Activated CD8-positive, alpha-beta memory T cell treated with anti-CD3 and anti-CD28 coated beads, Interleukin-2, amount 50 U/mL, for 24 hours (primary cell): ENCODE measurements around the gene ITGB2.

Source experiments
- DNase-seq: peaks from one replicate; pipeline ENCODE4 v3.0.0-alpha.2; 2020; ENCODE audit errors: extremely low read depth

ITGB2 gene

GRCh38 chr21:44897326-44898010 is 23.2 kb downstream of the ITGB2 start:
- DNase-seq: no peak

GRCh38 chr21:44896561-44897286 is 24.0 kb downstream of the ITGB2 start:
- DNase-seq: no peak

GRCh38 chr21:44895859-44896258 is 24.8 kb downstream of the ITGB2 start:
- DNase-seq: no peak

GRCh38 chr21:44894687-44895302 is 25.9 kb downstream of the ITGB2 start:
- no peak for DNase-seq

- DNase-seq: no peak
Observed at GRCh38 chr21:44893948-44894656, 26.6 kb downstream of the ITGB2 start.

GRCh38 chr21:44893278-44893556 is 27.5 kb downstream of the ITGB2 start:
- no peak for DNase-seq

GRCh38 chr21:44892536-44893277 is 28.0 kb downstream of the ITGB2 start:
- DNase-seq: peak; percentile 50

- no peak for DNase-seq
Observed at GRCh38 chr21:44892095-44892494, 28.6 kb downstream of the ITGB2 start.

GRCh38 chr21:44891631-44892031 is 29.1 kb downstream of the ITGB2 start:
- no peak for DNase-seq

- DNase-seq: no peak
Observed at GRCh38 chr21:44890961-44891541, 29.6 kb downstream of the ITGB2 start.

GRCh38 chr21:44890338-44890931 is 30.3 kb downstream of the ITGB2 start:
- no peak for DNase-seq

GRCh38 chr21:44889625-44890337 is 30.9 kb downstream of the ITGB2 start:
- no peak for DNase-seq

- DNase-seq: no peak
Observed at GRCh38 chr21:44888581-44889550, 31.8 kb downstream of the ITGB2 start.

- no peak for DNase-seq
Observed at GRCh38 chr21:44887807-44888580, 32.7 kb downstream of the ITGB2 start.

- no peak for DNase-seq
Observed at GRCh38 chr21:44887126-44887806, 33.4 kb downstream of the ITGB2 start.

GRCh38 chr21:44886113-44887075 is 34.3 kb downstream of the ITGB2 start:
- no peak for DNase-seq

- no peak for DNase-seq
Observed at GRCh38 chr21:44885615-44886014, 35.1 kb downstream of the ITGB2 start.
